Keratinocyte (primary cell): ENCODE measurements around the gene VSIG10L2.

Source experiments
- CTCF ChIP-seq, 3 experiments: IDR thresholded peaks in 1 of 3; conservative IDR thresholded peaks in 1 of 3; optimal IDR thresholded peaks in 1 of 3; 2 replicates in 2 of 3; 3 replicates in 1 of 3; pipeline versions ENCODE3 to v1.5.1; 2011; ENCODE audit warnings: low read length in 3 of 3, mild to moderate bottlenecking in 3 of 3, moderate library complexity in 2 of 3, control low read depth in 1 of 3, inconsistent platforms in 1 of 3; ENCODE audit not compliant: insufficient read depth in 2 of 3; ENCODE audit errors: extremely low read depth in 1 of 3
- EZH2 ChIP-seq: IDR thresholded peaks from one replicate; pipeline ENCODE4 v1.6.1; 2012; ENCODE audit warnings: inconsistent platforms, mild to moderate bottlenecking, low read length, moderate library complexity

GRCh38 chr11:125935056-125935455 lies 10.8 kb upstream of the VSIG10L2 start:
- no peak for TF ChIP-seq EZH2
- peak in 1 of 3 experiments; percentile 27 for TF ChIP-seq CTCF (optimal IDR thresholded peaks at IDR 0.05 in 1 of 3, IDR thresholded peaks at IDR 0.05 in 1 of 3, conservative IDR thresholded peaks at IDR 0.05 in 1 of 3; ENCODE audit: extremely low read depth in 1 of 3, insufficient read depth in 2 of 3, low read length in 3 of 3)
